Stimulated activated CD8-positive, alpha-beta memory T cell treated with anti-CD3 and anti-CD28 coated beads, Interleukin-7, amount 100 ng/mL, for 1 hour (primary cell): ENCODE measurements around the gene ST7.

ENCODE experiments used
- DNase-seq, 2 donors: peaks; one replicate each; pipeline ENCODE4 v3.0.0-alpha.2; 2020; ENCODE audit warnings: low read depth in 2 of 2

Gene ST7

GRCh38 chr7:117272017-117272759 is 318.9 kb downstream of the ST7 start:
- no peak for DNase-seq

- DNase-seq, result no peak
Measured at GRCh38 chr7:117273325-117273724, 320.0 kb downstream of the ST7 start.

GRCh38 chr7:117273814-117274225 is 320.5 kb downstream of the ST7 start:
- no peak for DNase-seq

- no peak for DNase-seq
Measured at GRCh38 chr7:117274951-117275350, 321.6 kb downstream of the ST7 start.

GRCh38 chr7:117277576-117277975 is 324.3 kb downstream of the ST7 start:
- DNase-seq, result no peak

GRCh38 chr7:117278040-117278439 is 324.7 kb downstream of the ST7 start:
- no peak for DNase-seq

- DNase-seq, result no peak
Measured at GRCh38 chr7:117279203-117279602, 325.9 kb downstream of the ST7 start.
